Fibroblast of the aortic adventitia (primary cell): ENCODE results near the gene AHNAK. TPM values are rescaled to one million over a fixed set of nuclear protein-coding genes. Genes with fewer than 3 reads are reported as not detected.
"Not testable (repeated sequence)": the region's sequence is repeated elsewhere in the genome, so short reads cannot be mapped to it uniquely, and the experiment has no call there.

Experiments
- DNase-seq: peaks from one replicate; pipeline ENCODE4 v3.0.0-alpha.2; 2010; ENCODE audit warnings: low read depth
- H3K4me3 ChIP-seq: 2 replicates; pipeline ENCODE4 v1.5.1; 2011; ENCODE audit warnings: low read depth, mild to moderate bottlenecking, control low read depth, low read length, moderate library complexity
- CTCF ChIP-seq: IDR thresholded peaks from 2 replicates; pipeline ENCODE4 v1.5.1; 2011; ENCODE audit warnings: mild to moderate bottlenecking, low read length, control low read depth, inconsistent platforms; ENCODE audit not compliant: insufficient read depth
- total RNA-seq: library from RNA; depleted of rRNA; stranded (reverse); fragments of >200 nt; gene quantifications from 2 replicates; pipeline ENCODE4 v1.2.3, GENCODE V29; 2012; ENCODE audit warnings: low replicate concordance

The AHNAK gene
- total RNA-seq, 1 donor: 737 TPM

GRCh38 chr11:62505059-62505439 lies 41.6 kb downstream of the AHNAK start:
- TF ChIP-seq CTCF: no peak
- H3K4me3 ChIP-seq: no peak overlapping the region
- DNase-seq: no peak

GRCh38 chr11:62504158-62504973 lies 42.2 kb downstream of the AHNAK start:
- TF ChIP-seq CTCF: no peak
- no peak overlapping the region for H3K4me3 ChIP-seq
- DNase-seq: no peak

GRCh38 chr11:62502030-62502730 lies 44.4 kb downstream of the AHNAK start:
- DNase-seq: no peak
- no peak overlapping the region for H3K4me3 ChIP-seq
- TF ChIP-seq CTCF: no peak

GRCh38 chr11:62501432-62501891 lies 45.1 kb downstream of the AHNAK start:
- H3K4me3 ChIP-seq: no peak overlapping the region
- no peak for TF ChIP-seq CTCF
- DNase-seq: no peak

GRCh38 chr11:62500650-62501030 lies 46.0 kb downstream of the AHNAK start:
- no peak overlapping the region for H3K4me3 ChIP-seq
- DNase-seq: no peak
- TF ChIP-seq CTCF: no peak

- no peak overlapping the region for H3K4me3 ChIP-seq
- DNase-seq: no peak
- TF ChIP-seq CTCF: no peak
These were observed 46.5 kb downstream of the AHNAK start for GRCh38 chr11:62499944-62500649.

GRCh38 chr11:62499311-62499943 lies 47.2 kb downstream of the AHNAK start:
- not testable (repeated sequence) for H3K4me3 ChIP-seq
- peak; percentile 76 for DNase-seq
